Glutamatergic neuron (in vitro differentiated cells): ENCODE measurements around the gene KIAA0753. TPM values are rescaled to one million over a fixed set of nuclear protein-coding genes. Genes with fewer than 3 reads are reported as not detected.
"Not testable (repeated sequence)": the region's sequence is repeated elsewhere in the genome, so short reads cannot be mapped to it uniquely, and the experiment has no call there.

Experiments used
- DNase-seq: peaks from one replicate; pipeline ENCODE4 v3.0.0; 2022
- H3K27ac Mint-ChIP-seq: one replicate; pipeline ENCODE4 v1.8.0; 2020; ENCODE audit warnings: mild to moderate bottlenecking, mixed read lengths, inconsistent platforms; ENCODE audit not compliant: unreplicated experiment
- H3K27me3 Mint-ChIP-seq: one replicate; pipeline ENCODE4 v1.8.0; 2020; ENCODE audit warnings: mild to moderate bottlenecking, moderate library complexity, mixed read lengths, inconsistent platforms; ENCODE audit not compliant: unreplicated experiment
- H3K36me3 Mint-ChIP-seq: one replicate; pipeline ENCODE4 v1.8.0; 2020; ENCODE audit warnings: mild to moderate bottlenecking, mixed read lengths, inconsistent platforms; ENCODE audit not compliant: unreplicated experiment
- H3K4me1 Mint-ChIP-seq: one replicate; pipeline ENCODE4 v1.8.0; 2020; ENCODE audit warnings: mild to moderate bottlenecking, low read depth, mixed read lengths, inconsistent platforms; ENCODE audit not compliant: unreplicated experiment
- H3K4me3 Mint-ChIP-seq: one replicate; pipeline ENCODE4 v1.8.0; 2020; ENCODE audit warnings: mild to moderate bottlenecking, mixed read lengths, inconsistent platforms; ENCODE audit not compliant: unreplicated experiment
- H3K9me3 Mint-ChIP-seq: one replicate; pipeline ENCODE4 v1.8.0; 2020; ENCODE audit warnings: mild to moderate bottlenecking, moderate library complexity, mixed read lengths, inconsistent platforms; ENCODE audit not compliant: unreplicated experiment
- total RNA-seq: library from RNA; stranded (reverse); fragmentation: NEBNext Ultra II Directional; extraction: Animal tissue kit (Norgen Biotek cat#: 25700); gene quantifications from one replicate; pipeline ENCODE4 v1.2.1, GENCODE V29; 2021; ENCODE audit not compliant: unreplicated experiment
- TF ChIP-seq, protein P1 (sequence below): fragments of 200-600 bp; sonication (generic); IDR thresholded peaks from one replicate; pipeline ENCODE4 v1.5.0; 2021; ENCODE audit not compliant: partially characterized antibody, unreplicated experiment

Gene KIAA0753
- total RNA-seq, 1 donor from 2014 or later: 25.6 TPM

DNA sequence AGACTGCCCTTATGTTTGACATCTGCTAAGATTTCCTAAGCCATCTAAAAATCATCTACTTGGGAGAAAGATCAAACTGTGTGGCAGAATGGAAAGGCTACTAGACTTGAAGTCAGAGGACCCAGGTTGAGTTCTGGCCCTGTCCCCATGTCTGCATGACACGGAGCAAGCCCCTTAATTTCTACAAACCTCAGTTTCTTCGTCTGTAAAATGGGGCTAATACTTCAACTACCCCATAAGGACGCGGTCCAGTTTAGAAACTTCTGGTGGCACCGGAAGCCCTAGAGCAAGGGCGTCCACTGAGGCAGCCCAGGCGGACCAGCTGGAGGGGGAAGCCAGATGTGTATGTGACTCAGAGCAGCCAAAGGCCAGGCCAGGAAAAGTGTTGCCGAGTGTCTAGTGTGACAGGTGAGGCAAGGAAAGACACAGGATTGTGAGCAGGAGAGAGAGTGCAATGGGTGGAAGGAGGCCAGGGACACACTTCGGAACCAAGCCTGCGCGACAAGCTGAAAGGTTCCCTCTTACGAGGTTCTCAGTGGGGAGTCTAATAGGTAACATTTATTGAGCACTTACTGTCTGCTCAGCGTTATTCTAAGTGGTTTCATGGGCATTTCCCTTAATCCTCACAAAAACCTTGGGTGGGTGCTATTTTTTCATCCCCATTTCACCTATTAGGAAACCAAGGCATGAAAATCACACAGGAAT is 66.4 kb downstream of the KIAA0753 start:
- Mint-ChIP-seq H3K27me3 (no peaks in the 10 kb centered on the region), H3K9me3 (peaks cover 6% of the 10 kb centered on the region), H3K4me1 (peaks cover 20% of the 10 kb centered on the region), H3K27ac (no peak overlapping the region), H3K36me3 (peaks cover 4% of the 10 kb centered on the region), H3K4me3 (no peak overlapping the region)
- TF ChIP-seq, protein P1, sequence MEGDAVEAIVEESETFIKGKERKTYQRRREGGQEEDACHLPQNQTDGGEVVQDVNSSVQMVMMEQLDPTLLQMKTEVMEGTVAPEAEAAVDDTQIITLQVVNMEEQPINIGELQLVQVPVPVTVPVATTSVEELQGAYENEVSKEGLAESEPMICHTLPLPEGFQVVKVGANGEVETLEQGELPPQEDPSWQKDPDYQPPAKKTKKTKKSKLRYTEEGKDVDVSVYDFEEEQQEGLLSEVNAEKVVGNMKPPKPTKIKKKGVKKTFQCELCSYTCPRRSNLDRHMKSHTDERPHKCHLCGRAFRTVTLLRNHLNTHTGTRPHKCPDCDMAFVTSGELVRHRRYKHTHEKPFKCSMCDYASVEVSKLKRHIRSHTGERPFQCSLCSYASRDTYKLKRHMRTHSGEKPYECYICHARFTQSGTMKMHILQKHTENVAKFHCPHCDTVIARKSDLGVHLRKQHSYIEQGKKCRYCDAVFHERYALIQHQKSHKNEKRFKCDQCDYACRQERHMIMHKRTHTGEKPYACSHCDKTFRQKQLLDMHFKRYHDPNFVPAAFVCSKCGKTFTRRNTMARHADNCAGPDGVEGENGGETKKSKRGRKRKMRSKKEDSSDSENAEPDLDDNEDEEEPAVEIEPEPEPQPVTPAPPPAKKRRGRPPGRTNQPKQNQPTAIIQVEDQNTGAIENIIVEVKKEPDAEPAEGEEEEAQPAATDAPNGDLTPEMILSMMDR: no peak
- no peak for DNase-seq

DNA sequence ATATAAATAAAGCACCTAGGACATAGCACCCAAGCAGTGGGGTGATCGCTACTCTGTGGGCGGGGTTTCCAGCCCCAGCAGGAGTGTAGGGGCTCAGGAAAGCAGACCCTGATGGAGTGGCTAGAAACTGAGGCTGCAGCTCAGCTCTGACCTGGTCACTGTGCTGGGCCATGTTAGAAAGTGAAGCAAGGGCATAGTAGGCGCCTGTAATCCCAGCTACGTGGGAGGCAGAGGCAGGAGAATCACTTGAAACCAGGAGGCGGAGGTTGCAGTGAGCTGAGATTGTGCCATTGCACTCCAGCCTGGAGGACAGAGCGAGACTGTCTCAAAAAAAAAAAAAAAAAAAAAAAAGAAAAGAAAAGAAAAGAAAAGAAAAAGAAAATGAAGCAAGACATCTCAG is 67.0 kb downstream of the KIAA0753 start:
- H3K27ac Mint-ChIP-seq, DNase-seq, H3K36me3 Mint-ChIP-seq, H3K4me3 Mint-ChIP-seq, H3K27me3 Mint-ChIP-seq, H3K9me3 Mint-ChIP-seq: not testable (repeated sequence)
- H3K4me1 Mint-ChIP-seq: peaks cover 17% of the 10 kb centered on the region

DNA sequence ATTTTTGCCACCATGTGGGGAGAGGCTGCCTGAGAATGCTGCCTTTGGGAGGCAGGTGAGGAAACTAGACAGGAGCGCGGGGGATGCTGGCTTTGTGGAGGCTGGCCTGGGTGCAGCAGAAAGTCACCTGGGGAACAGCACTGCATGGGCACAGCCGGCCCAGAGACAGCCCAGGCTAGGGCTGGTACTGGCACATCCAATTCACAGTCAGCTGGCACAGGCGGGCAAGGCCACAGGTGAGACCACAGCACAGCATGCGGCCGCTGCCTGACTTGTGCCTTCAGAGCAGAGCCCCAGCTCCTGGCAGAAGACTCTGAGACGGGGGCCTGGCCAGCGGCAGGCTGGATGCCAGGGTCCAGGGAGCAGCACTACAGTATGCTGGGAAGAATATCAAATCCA is 67.5 kb downstream of the KIAA0753 start:
- TF ChIP-seq, protein P1: no peak
- Mint-ChIP-seq H3K27ac (no peak overlapping the region), H3K36me3 (peaks cover 4% of the 10 kb centered on the region), H3K9me3 (peaks cover 6% of the 10 kb centered on the region), H3K4me3 (no peak overlapping the region), H3K4me1 (peaks cover 19% of the 10 kb centered on the region), H3K27me3 (no peaks in the 10 kb centered on the region)
- no peak for DNase-seq

DNA sequence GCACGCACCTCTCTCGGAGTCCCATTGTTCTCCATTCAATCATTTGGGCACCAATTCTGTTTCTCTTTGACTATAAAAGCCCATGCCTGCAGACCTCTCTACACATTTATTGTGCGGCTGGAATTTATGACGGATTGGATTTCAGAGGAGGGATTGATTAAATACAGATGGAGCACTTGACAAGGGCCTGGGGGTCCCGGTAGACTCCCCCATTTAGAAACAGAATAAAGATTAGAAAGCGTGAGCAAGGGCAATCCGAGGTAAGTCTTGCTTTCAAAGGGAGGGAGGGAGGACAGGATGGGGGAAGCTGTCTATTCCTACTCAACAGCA is 69.1 kb downstream of the KIAA0753 start:
- H3K36me3 Mint-ChIP-seq: peaks cover 4% of the 10 kb centered on the region
- H3K9me3 Mint-ChIP-seq: peaks cover 3% of the 10 kb centered on the region
- DNase-seq: no peak
- TF ChIP-seq, protein P1: no peak
- no peak overlapping the region for H3K27ac Mint-ChIP-seq
- no peak overlapping the region for H3K4me3 Mint-ChIP-seq
- H3K27me3 Mint-ChIP-seq: peaks cover 3% of the 10 kb centered on the region
- H3K4me1 Mint-ChIP-seq: peaks cover 22% of the 10 kb centered on the region

DNA sequence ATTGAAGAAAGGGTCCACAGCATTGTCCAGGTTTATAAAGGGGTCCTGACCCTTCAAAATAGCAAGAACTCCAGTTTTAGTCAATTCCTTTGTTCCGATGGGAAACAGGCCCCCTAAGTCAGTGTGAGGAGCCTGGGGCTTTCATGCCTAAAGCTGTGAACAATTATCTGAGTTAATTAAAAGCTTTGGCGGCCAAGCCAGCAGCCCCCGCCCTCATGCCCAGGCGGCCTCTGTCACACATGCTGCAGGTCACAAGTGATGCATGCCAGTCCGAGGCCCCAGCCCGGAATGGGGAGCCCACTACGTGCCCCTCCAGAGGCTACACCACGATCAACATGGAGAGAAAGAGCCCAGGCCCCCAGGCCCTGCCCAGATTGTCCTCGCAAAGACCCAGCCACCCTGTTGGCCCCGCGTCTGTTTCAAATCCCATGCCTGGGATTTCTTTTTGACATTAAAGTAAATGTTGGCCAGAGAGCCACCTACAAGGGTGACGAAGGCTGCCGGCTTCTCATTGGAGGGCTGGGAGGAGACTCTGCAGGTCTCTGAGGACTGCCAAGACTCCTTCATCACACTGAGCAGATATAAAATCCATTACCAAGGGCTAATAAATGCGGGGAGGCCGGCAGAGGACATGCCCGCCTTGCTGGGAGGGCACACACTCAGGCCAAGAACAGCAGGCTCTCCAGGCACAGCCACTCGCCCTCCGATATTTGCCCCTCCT is 69.6 kb downstream of the KIAA0753 start:
- TF ChIP-seq, protein P1: no peak
- no peak overlapping the region for H3K4me3 Mint-ChIP-seq
- peaks cover 4% of the 10 kb centered on the region for H3K36me3 Mint-ChIP-seq
- no peak for DNase-seq
- H3K27ac Mint-ChIP-seq: no peak overlapping the region
- peaks cover 22% of the 10 kb centered on the region for H3K4me1 Mint-ChIP-seq
- peaks cover 3% of the 10 kb centered on the region for H3K27me3 Mint-ChIP-seq
- peaks cover 4% of the 10 kb centered on the region for H3K9me3 Mint-ChIP-seq
